ENCODE results near the gene ZNF284. TPM values are rescaled to one million over a fixed set of nuclear protein-coding genes. Genes with fewer than 3 reads are reported as not detected.

Gene ZNF284
- polyA plus RNA-seq, 2 of the 4 experiments (the other 2 are of a cell fraction), result 1.0 to 1.2 TPM

DNA sequence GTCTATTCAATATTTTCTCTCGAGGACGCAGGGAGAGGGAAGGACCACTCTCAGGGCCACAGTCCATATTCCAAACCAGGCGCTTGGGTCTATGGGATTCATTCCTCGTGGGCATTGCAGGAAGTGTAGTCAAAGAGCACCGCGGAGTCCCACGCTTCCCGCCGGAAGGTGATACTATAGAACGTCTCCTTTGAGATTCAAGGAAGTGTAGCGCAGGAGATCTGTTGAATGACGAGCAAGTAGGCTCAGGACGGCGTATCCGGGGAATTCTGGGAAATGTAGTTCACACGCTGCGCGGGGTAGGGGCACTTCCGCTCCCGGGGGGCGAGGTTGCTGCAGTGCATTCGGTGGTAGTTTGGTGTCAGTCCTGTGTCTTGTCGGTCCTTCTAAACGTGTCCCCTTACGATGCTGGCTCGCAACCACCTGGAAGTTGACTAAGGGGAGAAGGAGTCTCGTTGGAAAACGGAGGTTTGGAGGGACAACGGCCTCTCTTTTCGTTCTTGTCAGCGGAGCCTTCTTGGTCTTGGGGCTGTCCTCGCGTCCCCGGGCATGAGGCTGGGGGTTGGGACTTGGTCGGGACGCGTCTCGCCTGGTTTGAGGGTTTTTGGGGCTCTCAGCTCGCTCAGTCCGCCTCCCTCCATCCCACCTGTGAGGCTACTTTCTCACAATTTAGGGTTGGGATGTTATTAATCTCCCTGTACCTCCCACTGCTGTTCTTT lies at the start of gene ZNF284 (continued):
- TF ChIP-seq, protein P1, sequence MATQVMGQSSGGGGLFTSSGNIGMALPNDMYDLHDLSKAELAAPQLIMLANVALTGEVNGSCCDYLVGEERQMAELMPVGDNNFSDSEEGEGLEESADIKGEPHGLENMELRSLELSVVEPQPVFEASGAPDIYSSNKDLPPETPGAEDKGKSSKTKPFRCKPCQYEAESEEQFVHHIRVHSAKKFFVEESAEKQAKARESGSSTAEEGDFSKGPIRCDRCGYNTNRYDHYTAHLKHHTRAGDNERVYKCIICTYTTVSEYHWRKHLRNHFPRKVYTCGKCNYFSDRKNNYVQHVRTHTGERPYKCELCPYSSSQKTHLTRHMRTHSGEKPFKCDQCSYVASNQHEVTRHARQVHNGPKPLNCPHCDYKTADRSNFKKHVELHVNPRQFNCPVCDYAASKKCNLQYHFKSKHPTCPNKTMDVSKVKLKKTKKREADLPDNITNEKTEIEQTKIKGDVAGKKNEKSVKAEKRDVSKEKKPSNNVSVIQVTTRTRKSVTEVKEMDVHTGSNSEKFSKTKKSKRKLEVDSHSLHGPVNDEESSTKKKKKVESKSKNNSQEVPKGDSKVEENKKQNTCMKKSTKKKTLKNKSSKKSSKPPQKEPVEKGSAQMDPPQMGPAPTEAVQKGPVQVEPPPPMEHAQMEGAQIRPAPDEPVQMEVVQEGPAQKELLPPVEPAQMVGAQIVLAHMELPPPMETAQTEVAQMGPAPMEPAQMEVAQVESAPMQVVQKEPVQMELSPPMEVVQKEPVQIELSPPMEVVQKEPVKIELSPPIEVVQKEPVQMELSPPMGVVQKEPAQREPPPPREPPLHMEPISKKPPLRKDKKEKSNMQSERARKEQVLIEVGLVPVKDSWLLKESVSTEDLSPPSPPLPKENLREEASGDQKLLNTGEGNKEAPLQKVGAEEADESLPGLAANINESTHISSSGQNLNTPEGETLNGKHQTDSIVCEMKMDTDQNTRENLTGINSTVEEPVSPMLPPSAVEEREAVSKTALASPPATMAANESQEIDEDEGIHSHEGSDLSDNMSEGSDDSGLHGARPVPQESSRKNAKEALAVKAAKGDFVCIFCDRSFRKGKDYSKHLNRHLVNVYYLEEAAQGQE (IDR thresholded peaks at IDR 0.05), result no peak
- TF ChIP-seq HOXB13 (CRISPR knock-in tag; IDR thresholded peaks at IDR 0.05; ENCODE audit: low read depth) (peak; percentile 75; the same call in 1 of the 2 replicates), KDM1A (IDR thresholded peaks at IDR 0.05; ENCODE audit: low read depth) (no peak), ZFP36 (IDR thresholded peaks at IDR 0.05; ENCODE audit: borderline replicate concordance, partially characterized antibody) (no peak), ZNF302 (CRISPR knock-in tag; IDR thresholded peaks at IDR 0.05) (no peak), EP300 (IDR thresholded peaks at IDR 0.05) (no peak), HOXB5 (CRISPR knock-in tag; IDR thresholded peaks at IDR 0.05) (no peak), ZSCAN20 (CRISPR knock-in tag; IDR thresholded peaks at IDR 0.05) (no peak), GATA3 (IDR thresholded peaks at IDR 0.05; ENCODE audit: borderline replicate concordance) (0 out of 2 replicates have a peak, but pooled peaks have one; percentile 12), POLR2A (IDR thresholded peaks at IDR 0.05; ENCODE audit: low read length) (no peak), EHMT2 (IDR thresholded peaks at IDR 0.05; ENCODE audit: low read depth) (no peak)
- TF ChIP-seq, protein P2, sequence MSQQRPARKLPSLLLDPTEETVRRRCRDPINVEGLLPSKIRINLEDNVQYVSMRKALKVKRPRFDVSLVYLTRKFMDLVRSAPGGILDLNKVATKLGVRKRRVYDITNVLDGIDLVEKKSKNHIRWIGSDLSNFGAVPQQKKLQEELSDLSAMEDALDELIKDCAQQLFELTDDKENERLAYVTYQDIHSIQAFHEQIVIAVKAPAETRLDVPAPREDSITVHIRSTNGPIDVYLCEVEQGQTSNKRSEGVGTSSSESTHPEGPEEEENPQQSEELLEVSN (IDR thresholded peaks at IDR 0.05; ENCODE audit: borderline replicate concordance, low read depth), result peak; percentile 91
- TF ChIP-seq, protein P3, sequence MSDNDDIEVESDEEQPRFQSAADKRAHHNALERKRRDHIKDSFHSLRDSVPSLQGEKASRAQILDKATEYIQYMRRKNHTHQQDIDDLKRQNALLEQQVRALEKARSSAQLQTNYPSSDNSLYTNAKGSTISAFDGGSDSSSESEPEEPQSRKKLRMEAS (IDR thresholded peaks at IDR 0.05), result peak; percentile 89

DNA sequence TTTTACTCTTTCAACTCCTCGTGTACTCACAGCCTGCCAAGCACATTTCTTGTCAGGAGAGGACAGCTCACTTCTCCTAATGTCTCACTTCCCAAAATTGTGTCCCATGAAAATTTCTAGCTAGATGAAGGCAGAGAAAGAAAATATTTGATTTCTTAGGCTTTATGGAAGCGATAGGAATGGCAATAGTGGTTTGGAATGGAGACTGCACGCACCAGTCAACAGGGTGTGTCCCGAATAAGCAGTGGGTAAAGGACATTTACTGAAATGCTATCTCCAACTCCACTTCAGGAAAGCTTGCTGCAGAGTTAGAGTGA lies 47.1 kb upstream of the ZNF284 start:
- CTCF ChIA-PET, result interaction anchor here (0.9 kb wide), 1 partner anchor 175 kb away, joined by 4 read pairs; no protein-coding TSS in a partner anchor
- 60% methylated on average over 4 of the region's 4 CpGs for WGBS (ENCODE audit: missing lambda C conversion rate)
- DNase-seq (ENCODE audit: low read depth in 1 of 2, low spot score in 1 of 2), result no peak
- TF ChIP-seq, protein P4, sequence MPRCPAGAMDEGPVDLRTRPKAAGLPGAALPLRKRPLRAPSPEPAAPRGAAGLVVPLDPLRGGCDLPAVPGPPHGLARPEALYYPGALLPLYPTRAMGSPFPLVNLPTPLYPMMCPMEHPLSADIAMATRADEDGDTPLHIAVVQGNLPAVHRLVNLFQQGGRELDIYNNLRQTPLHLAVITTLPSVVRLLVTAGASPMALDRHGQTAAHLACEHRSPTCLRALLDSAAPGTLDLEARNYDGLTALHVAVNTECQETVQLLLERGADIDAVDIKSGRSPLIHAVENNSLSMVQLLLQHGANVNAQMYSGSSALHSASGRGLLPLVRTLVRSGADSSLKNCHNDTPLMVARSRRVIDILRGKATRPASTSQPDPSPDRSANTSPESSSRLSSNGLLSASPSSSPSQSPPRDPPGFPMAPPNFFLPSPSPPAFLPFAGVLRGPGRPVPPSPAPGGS (IDR thresholded peaks at IDR 0.05), result no peak
- TF ChIP-seq, protein P5, sequence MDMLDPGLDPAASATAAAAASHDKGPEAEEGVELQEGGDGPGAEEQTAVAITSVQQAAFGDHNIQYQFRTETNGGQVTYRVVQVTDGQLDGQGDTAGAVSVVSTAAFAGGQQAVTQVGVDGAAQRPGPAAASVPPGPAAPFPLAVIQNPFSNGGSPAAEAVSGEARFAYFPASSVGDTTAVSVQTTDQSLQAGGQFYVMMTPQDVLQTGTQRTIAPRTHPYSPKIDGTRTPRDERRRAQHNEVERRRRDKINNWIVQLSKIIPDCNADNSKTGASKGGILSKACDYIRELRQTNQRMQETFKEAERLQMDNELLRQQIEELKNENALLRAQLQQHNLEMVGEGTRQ (IDR thresholded peaks at IDR 0.05), result no peak
- Histone ChIP-seq H3K4me2 (peak overlapping the region; percentile 81), H3K4me1 (no peaks in the 10 kb centered on the region), H3K27ac (peak overlapping the region; percentile 81 to 87; a peak in 5 of 6 replicates), H3K9me3 (peaks cover 50% of the 10 kb centered on the region), H3K4me3 (peak overlapping the region; percentile 89)
- no peak; a peak in 2 of 6 replicates for ATAC-seq
- no peak for FAIRE-seq
- POLR2A ChIA-PET, result no interaction called here

DNA sequence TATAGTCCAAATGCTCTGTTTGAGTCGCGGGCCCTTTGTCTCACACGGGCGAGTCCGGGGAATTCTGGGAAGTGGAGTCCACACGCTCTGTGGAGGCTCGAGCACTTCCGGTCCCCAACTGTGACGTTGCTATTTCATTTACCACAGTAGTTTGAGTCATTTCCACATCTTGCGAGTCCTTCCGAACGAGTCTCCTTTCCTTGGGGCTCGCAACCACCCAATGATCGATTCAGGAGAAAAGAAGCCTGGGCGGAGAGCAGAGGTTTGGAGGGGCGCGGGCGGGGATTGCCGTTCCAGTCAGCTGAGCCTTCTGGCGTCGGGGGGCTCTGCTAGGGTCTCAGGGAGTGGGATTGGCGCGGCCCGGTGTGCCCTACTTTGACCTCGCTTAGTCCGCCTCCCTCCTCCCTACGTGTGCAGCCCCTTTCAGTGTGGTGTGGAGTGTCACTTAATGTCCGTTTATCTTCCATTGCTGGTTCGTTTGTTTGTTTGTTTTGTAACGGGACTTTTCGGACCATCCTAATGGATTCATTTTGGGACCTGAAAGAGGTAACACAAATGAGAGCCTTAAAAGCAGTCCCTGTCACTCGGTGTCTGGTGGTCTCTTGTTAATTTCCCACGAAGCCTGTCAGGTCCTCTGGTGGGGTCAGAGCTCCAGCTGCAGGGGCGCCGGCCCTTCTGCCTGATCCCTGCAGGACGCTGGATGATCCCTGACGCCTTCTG lies 46.6 kb upstream of the ZNF284 start, which contains the start of gene ZNF222:
Gene ZNF222 (plus strand): TSS at position 163 of the 720 bp plus-strand sequence. CDS start 58 bp downstream, at position 221.
- peak within 1 kb of the TSS; percentile 81 to 87 for H3K27ac ChIP-seq
- POLR2A ChIA-PET, result no interaction called here
- TF ChIP-seq TP53 (CRISPR knock-in tag; IDR thresholded peaks at IDR 0.05), result no peak
- TF ChIP-seq ESRRA (IDR thresholded peaks at IDR 0.05; ENCODE audit: borderline replicate concordance, low read length), result no peak
- TF ChIP-seq TFCP2L1 (CRISPR knock-in tag; IDR thresholded peaks at IDR 0.05), result no peak
- TF ChIP-seq JUN (IDR thresholded peaks at IDR 0.05), result no peak; a peak in 2 of 5 replicates
- peak; percentile 11 for TF ChIP-seq MAFK (IDR thresholded peaks at IDR 0.05; ENCODE audit: partially characterized antibody)
- peak in 1 of 2 experiments; percentile 19; a peak in 1 of 4 replicates for TF ChIP-seq CEBPB (IDR thresholded peaks at IDR 0.05)
- TF ChIP-seq CHD4 (IDR thresholded peaks at IDR 0.05; ENCODE audit: borderline replicate concordance), result no peak
- TF ChIP-seq, protein P6, sequence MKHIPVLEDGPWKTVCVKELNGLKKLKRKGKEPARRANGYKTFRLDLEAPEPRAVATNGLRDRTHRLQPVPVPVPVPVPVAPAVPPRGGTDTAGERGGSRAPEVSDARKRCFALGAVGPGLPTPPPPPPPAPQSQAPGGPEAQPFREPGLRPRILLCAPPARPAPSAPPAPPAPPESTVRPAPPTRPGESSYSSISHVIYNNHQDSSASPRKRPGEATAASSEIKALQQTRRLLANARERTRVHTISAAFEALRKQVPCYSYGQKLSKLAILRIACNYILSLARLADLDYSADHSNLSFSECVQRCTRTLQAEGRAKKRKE (CRISPR knock-in tag; IDR thresholded peaks at IDR 0.05; ENCODE audit: low read depth), result no peak
- TF ChIP-seq POLR2A (IDR thresholded peaks at IDR 0.05; ENCODE audit: low read length), result 0 out of 2 replicates have a peak, but pooled peaks have one; percentile 9
- no peak for TF ChIP-seq ZSCAN20 (CRISPR knock-in tag; IDR thresholded peaks at IDR 0.05)
- peak; percentile 54; the same call in 1 of the 2 replicates for TF ChIP-seq PHF8 (IDR thresholded peaks at IDR 0.05; ENCODE audit: borderline replicate concordance, low read depth)
- TF ChIP-seq, protein P7, sequence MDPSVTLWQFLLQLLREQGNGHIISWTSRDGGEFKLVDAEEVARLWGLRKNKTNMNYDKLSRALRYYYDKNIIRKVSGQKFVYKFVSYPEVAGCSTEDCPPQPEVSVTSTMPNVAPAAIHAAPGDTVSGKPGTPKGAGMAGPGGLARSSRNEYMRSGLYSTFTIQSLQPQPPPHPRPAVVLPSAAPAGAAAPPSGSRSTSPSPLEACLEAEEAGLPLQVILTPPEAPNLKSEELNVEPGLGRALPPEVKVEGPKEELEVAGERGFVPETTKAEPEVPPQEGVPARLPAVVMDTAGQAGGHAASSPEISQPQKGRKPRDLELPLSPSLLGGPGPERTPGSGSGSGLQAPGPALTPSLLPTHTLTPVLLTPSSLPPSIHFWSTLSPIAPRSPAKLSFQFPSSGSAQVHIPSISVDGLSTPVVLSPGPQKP (IDR thresholded peaks at IDR 0.05; ENCODE audit: low read depth, low read length), result no peak

More for the DNA sequence above, 46.6 kb upstream of the ZNF284 start, which contains the start of gene ZNF222:
- ATAC-seq (peak; percentile 99), DNase-seq (ENCODE audit: low read depth in 1 of 2, low spot score in 1 of 2) (peak; percentile 70 to 89), FAIRE-seq (peak; percentile 81)
- CTCF ChIA-PET, result interaction anchor here (0.9 kb wide), 1 partner anchor 176 kb away, joined by 4 read pairs; no protein-coding TSS in a partner anchor
- H3K4me1 ChIP-seq, result no peaks in the 10 kb centered on the region
- peak within 1 kb of the TSS; percentile 81 for H3K4me2 ChIP-seq
- peaks cover 52% of the 10 kb centered on the region for H3K9me3 ChIP-seq
- peak within 1 kb of the TSS; percentile 89 for H3K4me3 ChIP-seq
- WGBS (ENCODE audit: missing lambda C conversion rate), result 9% methylated on average over 37 of the region's 37 CpGs

Measured in A549 (cell line).